GM19324 (cell line): ENCODE results near the gene AATK.

Experiments used
- ATAC-seq: cut with Tn5 transposase; IDR thresholded peaks from one replicate; pipeline ENCODE4 v1.9.1; 2021; ENCODE audit warnings: mild to moderate bottlenecking, moderate library complexity; ENCODE audit not compliant: unreplicated experiment, low FRiP score

AATK gene

GRCh38 chr17:81131486-81132196 is 34.4 kb downstream of the AATK start:
- no peak for ATAC-seq

DNA sequence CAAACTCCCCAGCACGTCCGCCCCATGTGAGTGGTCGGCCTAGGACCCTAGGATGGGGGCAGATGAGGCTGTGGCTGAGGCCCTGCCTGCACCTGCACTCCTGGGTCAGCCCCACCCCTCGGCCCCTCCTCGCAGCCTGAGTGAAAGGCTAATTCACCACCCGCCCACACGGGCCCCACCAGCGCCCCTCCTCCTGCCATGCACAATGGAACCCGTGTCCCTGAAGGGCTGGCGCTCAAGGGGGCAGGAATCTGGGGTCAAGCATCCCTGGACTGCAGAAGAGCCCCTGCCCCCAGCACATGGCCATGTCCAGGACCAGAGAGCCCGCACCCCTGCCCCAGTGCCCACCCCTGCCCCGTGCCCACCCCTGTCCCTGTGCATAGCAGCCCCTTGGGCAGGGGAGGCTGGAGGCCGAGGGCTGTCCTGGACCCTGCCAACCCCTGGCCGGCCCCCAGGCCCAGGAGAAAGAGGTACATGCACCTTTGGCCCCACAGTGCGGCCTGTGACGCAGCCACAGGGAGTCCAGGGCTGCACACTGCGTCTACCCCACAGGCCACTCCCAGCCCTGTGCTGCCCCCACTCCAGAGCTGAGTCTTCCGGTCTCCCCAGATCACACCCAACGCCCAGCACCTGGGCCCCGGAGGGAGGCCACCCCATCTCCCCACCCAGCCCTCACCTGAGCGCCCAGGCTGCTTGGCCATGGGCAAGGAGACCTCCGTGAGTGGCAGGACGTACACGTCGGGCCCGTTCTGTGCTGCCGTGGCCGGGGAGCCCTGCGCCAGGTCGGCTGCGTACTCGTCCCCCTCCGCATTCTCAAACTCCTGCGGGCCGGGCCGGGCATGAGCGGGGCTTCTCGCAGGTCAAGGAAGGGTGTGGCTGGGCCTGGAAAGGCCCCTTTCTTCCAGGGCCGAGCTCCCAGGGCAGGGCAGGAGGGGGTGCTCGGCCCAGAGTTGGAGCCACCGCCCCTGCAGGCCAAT is 35.3 kb downstream of the AATK start:
- no peak for ATAC-seq

GRCh38 chr17:81129711-81130367 is 36.2 kb downstream of the AATK start:
- no peak for ATAC-seq

DNA sequence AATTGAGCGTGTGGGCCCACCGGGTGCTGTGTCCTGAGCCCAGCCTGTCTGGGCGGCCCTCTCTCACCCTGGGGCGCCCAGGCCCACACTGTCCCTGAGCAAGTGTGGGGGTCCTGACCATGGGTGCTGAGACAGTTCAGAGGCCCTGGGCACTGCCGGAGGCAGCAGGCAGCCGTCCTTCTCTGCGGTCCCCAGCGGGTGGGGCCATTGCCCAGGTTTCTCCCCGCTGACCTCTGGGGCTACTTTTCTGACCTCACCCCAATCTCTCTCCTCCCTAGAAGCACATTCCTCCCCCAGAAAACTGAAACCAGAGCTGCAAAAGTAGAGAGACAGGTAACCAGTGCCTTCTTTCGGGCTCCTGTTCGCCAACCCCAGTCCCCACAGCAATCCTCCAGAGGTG is 36.7 kb downstream of the AATK start:
- ATAC-seq, result no peak

DNA sequence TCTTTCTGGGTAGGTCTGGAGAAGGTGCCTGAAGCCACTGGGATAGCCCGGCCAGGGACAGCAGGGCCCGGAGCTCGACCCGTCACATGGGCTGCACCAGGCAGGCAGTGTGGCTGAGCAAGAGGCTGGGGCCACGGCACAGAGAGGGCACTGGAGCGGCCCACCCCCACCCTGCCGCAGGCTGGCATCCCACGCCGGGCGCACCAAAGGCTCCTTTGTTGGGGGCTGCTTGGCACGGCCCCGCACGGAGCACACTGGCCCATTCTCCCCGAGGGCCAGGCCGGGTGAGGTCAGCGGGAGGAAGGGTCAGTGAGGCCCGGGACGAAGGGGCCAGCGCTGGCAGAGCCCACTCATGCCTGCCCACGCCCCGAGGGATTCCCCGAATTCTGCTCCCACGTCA is 37.2 kb downstream of the AATK start:
- ATAC-seq, result no peak

DNA sequence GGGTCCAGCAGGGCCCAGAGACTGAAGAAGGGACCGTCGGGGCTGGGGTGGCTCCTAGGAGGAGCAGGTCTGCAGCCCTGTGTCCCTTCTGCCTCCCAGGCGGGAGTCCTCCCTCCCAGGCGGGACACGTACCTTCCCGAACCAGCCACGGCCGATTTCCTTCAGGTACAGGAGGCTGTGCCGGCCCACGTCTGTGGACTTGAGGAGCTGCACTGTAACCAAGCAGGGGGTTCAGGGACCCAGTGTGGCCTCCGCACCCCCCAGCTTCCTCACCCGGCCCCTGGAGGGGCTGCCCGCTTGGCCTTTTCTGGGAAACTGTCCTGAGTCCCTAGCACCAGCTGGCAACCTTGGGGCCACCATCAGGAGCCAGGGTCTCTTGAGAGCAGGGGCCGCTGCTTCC is 37.7 kb downstream of the AATK start:
- ATAC-seq, result no peak

GRCh38 chr17:81127526-81128177 is 38.4 kb downstream of the AATK start:
- no peak for ATAC-seq

DNA sequence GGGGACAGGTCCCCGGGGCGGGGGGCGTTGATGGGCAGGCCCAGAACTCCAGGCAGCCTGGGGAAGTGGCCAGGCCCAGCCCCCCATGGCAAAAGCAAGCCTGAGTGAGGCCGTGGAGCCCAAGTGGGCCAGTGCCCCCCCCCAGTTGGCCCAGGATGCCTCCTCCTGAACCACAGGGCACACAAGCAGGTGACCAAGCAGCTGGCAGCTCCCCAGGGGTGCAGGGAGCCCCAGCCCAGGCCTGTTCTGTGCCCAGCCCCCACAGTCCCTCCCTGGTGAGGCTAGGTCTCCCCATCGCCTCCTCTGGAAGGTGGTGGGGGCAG is 38.9 kb downstream of the AATK start:
- ATAC-seq, result no peak

- ATAC-seq, result no peak
Observed at GRCh38 chr17:81126281-81127132, 39.5 kb downstream of the AATK start.

GRCh38 chr17:81125573-81126081 is 40.4 kb downstream of the AATK start:
- ATAC-seq, result no peak

DNA sequence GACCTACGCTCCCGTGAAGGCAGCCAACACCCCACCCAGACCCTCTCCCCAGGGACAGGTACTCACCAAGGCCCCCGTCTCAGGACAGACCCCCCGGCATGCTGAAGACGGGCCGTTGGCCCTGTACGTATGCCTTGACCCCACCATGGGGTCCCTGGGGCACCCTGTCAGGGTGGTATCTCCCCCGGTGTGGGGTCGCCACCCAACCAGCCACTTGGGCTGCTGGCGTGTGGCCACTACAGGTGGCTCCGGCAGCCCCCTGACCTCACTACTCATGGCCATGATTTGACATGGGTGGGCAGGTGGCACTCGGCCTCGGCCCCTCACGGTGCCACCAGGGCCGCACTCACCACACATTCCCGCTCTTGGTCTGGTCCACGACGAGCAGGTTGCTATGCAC is 41.6 kb downstream of the AATK start:
- no peak for ATAC-seq

DNA sequence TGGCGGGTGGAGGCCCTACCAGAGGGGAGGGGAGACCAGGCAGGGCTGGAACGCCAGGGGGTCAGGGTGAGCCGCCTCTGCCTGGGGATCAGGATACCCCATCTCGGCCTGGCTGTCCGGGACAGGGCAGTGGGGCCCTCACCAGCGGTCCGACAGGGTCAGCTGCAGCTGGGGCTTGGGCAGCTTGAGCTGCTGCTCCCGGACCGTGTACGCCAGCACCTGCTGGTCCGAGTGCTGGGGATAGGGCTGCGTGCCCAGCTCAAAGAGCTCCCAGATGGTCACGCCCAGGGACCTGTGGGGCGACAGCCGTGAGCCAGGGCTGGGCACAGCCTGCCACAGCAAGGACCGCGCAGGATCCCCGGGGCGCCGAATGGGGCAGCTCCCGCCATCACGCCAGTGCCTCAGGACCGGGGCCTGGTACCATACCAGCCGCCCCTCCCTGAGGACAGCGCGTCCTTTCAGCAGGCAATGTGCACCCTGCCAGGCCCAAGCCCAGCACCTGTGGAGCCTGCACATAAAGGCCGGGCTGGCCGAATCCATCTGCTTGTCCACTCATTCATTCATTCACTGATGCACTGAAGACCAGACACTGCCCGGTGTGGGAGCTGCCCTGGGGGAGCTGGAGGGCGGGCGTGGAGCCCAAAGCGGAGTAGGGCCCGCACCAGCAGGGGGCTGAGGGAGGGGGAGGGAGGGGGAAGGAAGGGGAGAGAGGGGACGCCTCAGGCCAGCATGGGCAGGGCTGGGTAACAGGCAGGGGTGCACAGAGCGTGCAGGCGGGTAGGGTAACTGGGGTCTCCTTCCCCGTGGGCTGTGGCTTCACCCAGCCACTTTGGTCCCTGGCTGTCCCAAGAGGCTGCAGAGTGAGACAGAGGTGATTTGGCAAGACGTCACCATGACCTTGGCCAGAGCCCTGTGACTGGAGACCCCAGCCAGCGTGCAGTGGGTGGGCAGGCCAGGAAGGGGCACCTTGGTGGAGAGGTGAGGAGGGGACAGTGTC is 42.7 kb downstream of the AATK start:
- ATAC-seq, result no peak

DNA sequence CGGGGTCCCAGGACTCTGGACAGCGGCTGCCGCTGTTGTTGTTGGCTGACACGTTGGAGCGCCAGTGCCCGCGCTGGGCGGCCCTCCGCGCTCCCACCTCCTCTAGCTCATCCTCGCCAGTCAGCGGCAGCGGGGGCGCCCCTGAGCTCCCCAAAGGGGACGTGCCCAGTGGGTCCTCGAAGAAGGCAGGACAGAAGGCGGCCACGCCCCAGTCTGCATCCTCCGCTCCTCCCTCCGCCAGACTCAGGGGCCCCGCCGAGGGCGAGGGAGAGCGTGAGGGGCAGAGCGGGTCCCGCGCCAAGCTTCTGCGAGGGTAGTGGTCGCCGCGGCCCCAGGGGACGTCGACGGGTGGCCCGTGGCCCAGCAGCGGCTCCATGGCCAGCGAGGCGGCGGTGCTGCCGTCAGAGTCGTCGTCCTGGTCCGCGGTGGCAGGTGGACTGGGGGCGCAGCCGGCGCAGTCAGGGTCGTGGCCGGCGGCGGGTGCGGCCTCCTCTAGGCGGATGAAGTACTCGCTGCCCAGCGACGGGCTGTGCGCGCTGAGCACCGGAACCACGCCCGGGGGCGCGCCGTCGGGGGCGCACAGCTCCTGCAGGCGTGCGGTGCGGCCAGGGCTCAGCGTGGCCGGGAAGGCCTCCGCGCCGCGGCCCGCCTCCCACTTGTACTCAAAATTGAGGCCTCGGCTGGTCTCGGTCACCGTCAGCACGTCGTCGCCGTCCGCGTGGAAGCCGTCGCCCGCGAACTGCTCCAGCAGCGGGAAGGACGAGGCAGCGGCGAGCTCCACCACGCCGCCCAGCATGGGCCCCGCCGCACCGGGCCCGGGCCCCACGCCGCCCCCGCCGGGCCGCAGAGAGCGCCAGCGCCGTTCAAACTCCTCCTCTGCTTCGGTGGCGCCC is 43.9 kb downstream of the AATK start:
- no peak for ATAC-seq

GRCh38 chr17:81120695-81121621 is 45.1 kb downstream of the AATK start:
- ATAC-seq, result no peak

GRCh38 chr17:81120149-81120484 is 45.9 kb downstream of the AATK start:
- no peak for ATAC-seq

GRCh38 chr17:81119223-81120148 is 46.5 kb downstream of the AATK start:
- no peak for ATAC-seq
